GM19239 (cell line): Measurements from ENCODE around the gene UBE2H.

Experiments
- DNase-seq: peaks from one replicate; pipeline ENCODE4 v3.0.0; 2011; ENCODE audit warnings: low spot score; ENCODE audit not compliant: insufficient read length
- FAIRE-seq: peaks from 2 replicates; lab custom pipeline; 2011; peaks lifted over from hg19 to GRCh38; lab: Jason Lieb, UNC

Gene UBE2H

GRCh38 chr7:129951226-129952085 lies 1.3 kb downstream of the UBE2H start:
- FAIRE-seq: no peak
- no peak for DNase-seq

GRCh38 chr7:129950933-129951225 lies 1.9 kb downstream of the UBE2H start:
- no peak for FAIRE-seq

GRCh38 chr7:129950191-129950932 lies 2.4 kb downstream of the UBE2H start:
- FAIRE-seq: peak; percentile 73
- peak; percentile 29 for DNase-seq

More at GRCh38 chr7:129950933-129951225, 1.9 kb downstream of the UBE2H start:
- DNase-seq: no peak

GRCh38 chr7:129949292-129950133 lies 3.2 kb downstream of the UBE2H start:
- DNase-seq (no peak), FAIRE-seq (peak; percentile 77)

GRCh38 chr7:129948877-129949291 lies 3.9 kb downstream of the UBE2H start:
- DNase-seq (peak; percentile 71), FAIRE-seq (peak; percentile 93)

DNA sequence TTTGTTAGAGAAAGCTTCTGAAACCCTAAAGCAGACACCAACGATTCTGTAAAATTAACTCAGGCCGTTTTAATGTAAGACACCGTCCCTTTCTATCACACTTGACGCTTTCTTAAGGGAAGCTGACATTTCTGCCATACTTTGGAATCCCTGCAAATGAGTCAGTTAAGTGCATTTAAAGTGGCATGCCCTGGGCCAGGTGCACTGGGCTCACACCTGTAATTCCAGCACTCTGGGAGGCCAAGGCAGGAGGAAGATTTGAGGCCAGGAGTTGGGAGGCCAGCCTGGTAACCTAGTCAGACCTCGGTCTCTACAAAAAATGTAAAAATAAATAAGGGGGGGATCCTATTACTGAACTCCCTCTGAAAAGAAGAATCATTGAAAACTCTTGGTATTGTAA lies 4.4 kb downstream of the UBE2H start:
- DNase-seq (no peak), FAIRE-seq (no peak)

GRCh38 chr7:129947701-129948100 lies 5.1 kb downstream of the UBE2H start:
- DNase-seq: no peak
- no peak for FAIRE-seq

DNA sequence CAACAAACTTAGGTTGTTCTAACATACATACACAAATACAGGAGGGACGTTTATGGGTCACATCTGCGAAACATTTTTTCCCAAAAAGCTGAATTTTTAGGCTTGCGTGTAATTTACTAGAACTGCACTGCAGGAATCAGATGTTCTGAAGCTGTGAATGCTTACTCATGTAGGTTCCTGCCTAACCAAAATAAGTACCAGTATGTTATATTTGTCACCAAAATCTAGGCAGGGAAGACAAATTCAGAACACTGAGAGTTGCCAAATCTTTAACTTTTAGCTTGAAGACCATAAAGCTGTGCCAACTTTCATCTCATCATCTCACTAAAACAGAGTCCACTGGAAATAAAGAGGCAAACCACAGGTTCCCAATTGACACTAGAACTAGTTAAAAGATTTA lies 5.7 kb downstream of the UBE2H start:
- FAIRE-seq (no peak), DNase-seq (no peak)

DNA sequence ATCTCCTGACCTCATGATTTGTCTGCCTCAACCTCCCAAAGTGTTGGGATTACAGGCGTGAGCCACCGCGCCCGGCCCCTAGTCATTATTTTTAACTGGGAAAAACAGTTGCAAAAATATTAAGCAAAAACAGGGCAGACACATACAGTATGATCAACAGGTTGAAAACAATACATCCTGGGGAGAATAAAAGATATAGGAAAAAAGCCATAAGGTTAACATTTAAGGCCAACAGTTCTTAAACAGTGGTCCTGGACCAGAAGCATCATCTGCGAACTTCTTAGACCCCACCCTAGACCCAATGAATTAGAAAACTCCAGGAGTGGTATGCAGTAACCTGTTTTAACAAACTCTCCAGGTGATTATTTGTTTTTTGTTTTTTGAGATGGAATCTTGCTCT lies 6.5 kb downstream of the UBE2H start:
- no peak for FAIRE-seq
- DNase-seq: no peak

DNA sequence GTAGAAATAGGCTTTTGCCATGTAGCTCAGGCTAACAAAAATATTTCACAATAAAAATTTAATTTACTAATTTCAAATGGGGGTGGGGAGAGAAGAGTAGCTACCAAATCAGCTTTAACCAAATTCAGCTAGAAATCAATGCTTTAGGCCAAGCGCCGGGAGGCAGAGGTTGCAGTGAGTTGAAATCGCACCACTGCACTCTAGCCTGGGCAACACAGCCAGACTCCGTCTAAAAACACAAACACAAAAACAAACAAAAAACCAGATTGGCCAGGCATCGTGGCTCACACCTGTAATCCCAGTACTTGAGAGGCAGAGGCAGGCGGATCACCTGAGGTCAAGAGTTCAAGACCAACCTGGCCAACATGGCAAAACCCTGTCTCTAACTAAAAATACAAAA lies 9.4 kb downstream of the UBE2H start:
- no peak for DNase-seq
- no peak for FAIRE-seq

DNA sequence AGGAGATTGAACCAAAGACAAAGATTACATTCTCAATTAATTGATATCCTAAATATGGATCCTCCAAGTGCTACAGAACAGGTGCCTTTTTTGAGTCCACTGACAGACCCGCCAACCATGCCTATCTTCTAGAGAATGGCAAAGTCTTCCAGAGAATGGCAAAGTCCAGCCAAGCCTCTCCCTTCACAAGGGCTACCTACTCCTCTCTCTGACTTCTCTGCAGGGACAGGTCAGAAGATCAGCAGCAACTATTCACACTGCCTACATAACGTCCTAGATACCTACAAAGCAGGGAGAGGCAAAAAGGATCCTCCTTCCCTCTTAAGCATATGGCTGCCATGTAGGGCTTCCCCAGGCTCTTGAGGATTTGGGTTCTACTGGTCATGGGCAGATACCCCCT lies 12.4 kb downstream of the UBE2H start:
- no peak for FAIRE-seq
- DNase-seq: no peak

DNA sequence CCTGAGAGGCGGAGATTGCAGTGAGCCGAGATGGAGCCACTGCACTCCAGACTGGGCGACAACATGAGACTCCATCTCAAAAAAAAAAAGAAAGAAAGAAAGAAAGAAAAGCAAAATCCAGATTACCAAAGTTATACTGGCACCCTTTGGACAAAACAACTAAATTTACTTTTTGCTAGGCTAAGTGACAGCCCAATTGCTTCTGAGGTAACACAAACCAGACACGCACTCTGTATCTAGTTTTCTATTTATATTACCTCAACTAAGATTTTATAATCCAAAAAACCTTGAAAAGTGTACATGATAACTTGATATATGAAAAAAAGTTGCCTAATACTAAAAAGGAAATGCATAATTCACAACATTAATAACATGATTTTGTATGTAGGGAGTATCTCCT lies 12.9 kb downstream of the UBE2H start:
- no peak for FAIRE-seq
- DNase-seq: no peak

DNA sequence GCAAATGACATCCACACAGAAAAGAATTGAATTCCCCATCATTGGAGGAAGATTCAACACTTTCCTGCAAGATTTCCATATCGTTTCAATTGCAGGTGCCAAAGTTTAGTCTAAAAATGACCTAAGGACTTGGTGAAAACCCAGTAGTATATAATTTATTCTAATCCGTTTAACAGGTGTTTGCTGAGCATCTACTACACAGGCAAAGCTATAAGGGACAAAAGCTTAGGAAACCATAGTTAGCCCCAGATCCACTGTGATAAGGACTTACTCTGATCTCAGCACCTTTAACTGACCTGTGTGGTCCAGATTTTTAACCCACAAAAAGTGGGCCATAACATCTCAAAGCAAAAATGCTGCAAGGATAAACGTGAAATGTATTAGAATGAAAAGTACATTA lies 19.1 kb downstream of the UBE2H start:
- FAIRE-seq (no peak), DNase-seq (no peak)

- FAIRE-seq (no peak), DNase-seq (no peak)
Observed at GRCh38 chr7:129926618-129927017, 26.1 kb downstream of the UBE2H start.

GRCh38 chr7:129925416-129926002 lies 27.3 kb downstream of the UBE2H start:
- FAIRE-seq (no peak), DNase-seq (no peak)

DNA sequence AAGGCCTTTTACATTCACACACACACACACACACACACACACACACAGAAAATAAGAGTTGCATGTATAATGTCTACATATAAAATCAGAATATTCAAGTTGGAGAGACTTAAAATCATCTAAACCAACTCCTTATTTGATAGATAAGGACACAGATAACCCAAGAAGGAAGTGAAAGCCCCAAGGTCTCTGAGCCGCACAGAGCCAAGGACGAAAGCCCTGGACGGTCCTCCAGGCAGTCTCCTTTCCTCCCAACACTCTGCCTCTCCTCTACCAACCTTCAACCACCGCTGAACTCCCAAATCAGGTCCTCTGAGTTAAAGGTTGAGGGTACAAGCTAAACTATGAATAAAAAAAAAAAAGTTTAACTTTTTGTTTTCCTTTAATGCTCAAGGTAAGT lies 28.2 kb downstream of the UBE2H start:
- FAIRE-seq: no peak

DNA sequence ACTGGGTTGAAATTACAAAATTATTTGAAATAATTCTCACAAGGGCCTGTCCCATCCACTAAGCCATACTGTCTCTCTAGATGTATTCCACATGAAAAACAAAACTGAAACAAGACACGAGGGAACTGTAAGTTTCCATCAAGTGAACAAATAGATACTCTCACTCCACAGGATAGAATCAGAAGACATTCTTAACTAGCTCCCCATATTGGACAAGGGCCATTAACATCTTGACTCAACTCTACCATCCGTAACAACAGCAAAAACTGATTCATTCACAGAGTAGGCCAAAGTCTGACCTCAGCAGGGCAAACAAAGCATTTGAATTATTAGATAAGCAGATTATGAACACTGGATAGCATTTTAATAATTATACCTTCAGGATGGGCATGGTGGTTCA lies 29.1 kb downstream of the UBE2H start:
- peak; percentile 9 for DNase-seq
- FAIRE-seq: peak; percentile 85

More for the DNA sequence above, 28.2 kb downstream of the UBE2H start:
- no peak for DNase-seq

DNA sequence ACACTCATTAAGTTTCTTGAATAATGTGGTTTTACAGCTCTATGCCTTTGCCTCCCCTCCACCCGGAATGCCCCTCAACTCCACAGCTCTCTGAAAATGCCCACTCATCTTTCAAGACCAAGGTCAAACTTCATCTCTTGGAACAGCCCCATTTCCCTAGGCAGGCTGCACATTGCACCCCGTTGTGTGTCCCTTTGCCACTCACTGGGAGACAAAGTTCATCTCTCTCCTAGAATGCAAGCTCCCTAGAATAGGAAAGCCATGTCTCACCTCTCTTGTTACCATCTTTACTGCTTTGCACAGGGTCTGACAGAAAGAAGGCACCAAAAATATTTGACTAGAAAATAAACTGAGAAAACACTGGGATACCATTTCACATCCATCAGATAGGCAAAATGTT lies 33.3 kb downstream of the UBE2H start:
- no peak for FAIRE-seq
- no peak for DNase-seq

GRCh38 chr7:129918922-129919321 lies 33.8 kb downstream of the UBE2H start:
- FAIRE-seq (no peak), DNase-seq (no peak)

- DNase-seq: no peak
- FAIRE-seq: no peak
Observed at GRCh38 chr7:129917934-129918333, 34.8 kb downstream of the UBE2H start.
